ENCODE measurements around the gene GNG4. TPM values are rescaled to one million over a fixed set of nuclear protein-coding genes. Genes with fewer than 3 reads are reported as not detected.
"Not testable (repeated sequence)": the region's sequence is repeated elsewhere in the genome, so short reads cannot be mapped to it uniquely, and the experiment has no call there.

Gene GNG4
- total RNA-seq, 1 donor from 2014 or later, result 0.12 TPM

- no peak for DNase-seq (ENCODE audit: low read depth)
- TF ChIP-seq CTCF (conservative IDR thresholded peaks at IDR 0.05; ENCODE audit: low read depth, low read length), result no peak
Measured at GRCh38 chr1:235595079-235595478, 54.5 kb downstream of the GNG4 start.

GRCh38 chr1:235594281-235594895, 55.2 kb downstream of the GNG4 start:
- not testable (repeated sequence) for H3K4me3 ChIP-seq (ENCODE audit: low read depth, low read length); DNase-seq (ENCODE audit: low read depth)

More at GRCh38 chr1:235595079-235595478, 54.5 kb downstream of the GNG4 start:
- H3K4me3 ChIP-seq (ENCODE audit: low read depth, low read length), result no peak overlapping the region

DNA sequence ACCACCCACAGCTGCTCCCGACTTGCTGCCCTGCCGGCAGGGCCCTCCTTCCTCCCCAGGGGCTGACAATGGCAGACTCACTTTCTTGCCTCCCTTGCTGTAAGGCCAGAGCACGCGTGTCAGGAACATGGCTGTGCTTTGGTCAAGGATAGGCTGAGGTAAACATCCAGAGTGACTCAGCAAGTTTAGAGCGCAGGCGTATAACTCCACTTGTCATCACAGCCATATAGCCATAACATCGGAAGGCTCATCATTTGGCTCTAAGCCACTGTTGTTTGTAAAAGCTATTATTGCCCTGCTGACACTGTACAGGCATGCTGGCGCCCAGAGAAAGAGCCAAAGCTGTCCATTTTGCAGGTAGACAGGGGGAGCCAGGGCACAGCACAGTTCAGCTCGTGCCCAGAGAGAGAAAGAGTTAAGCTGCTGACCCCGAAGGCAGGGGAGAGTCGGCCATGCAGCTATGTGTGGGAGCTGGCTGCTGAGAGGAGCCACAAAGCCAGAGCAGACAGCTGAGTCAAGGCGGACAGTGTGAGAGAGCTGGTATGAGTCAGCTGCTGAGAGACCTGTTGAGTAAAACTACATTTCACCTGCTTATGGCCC, 60.6 kb downstream of the GNG4 start:
- TF ChIP-seq CTCF (conservative IDR thresholded peaks at IDR 0.05; ENCODE audit: low read depth, low read length), result no peak
- no peak overlapping the region for H3K4me3 ChIP-seq (ENCODE audit: low read depth, low read length)
- no peak for DNase-seq (ENCODE audit: low read depth)

DNA sequence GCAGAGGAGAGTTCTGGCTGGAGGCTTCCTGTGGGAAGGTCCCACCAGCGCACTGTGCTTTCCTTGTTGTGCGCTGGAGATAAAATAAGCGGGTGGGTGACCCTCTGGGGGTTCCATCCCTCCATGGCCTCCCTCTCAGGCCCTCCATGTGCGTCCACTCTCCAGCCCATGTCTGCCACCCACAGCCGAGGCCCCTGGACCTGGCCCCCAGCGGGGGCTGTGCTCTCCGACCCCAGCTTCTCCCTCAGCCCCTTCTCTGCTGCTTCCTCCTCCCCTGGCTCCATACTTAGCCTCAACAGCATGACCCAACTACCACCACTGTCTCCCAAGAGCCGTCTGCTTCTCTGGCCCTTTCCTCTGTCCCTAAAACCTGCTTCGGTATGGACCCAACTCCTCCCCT, 61.4 kb downstream of the GNG4 start:
- DNase-seq (ENCODE audit: low read depth), result no peak
- no peak overlapping the region for H3K4me3 ChIP-seq (ENCODE audit: low read depth, low read length)
- no peak for TF ChIP-seq CTCF (conservative IDR thresholded peaks at IDR 0.05; ENCODE audit: low read depth, low read length)

- TF ChIP-seq CTCF (conservative IDR thresholded peaks at IDR 0.05; ENCODE audit: low read depth, low read length), result no peak
Measured at GRCh38 chr1:235586992-235587391, 62.6 kb downstream of the GNG4 start.

GRCh38 chr1:235586413-235586812, 63.2 kb downstream of the GNG4 start:
- DNase-seq (ENCODE audit: low read depth), result no peak
- no peak overlapping the region for H3K4me3 ChIP-seq (ENCODE audit: low read depth, low read length)

More at GRCh38 chr1:235586992-235587391, 62.6 kb downstream of the GNG4 start:
- DNase-seq (ENCODE audit: low read depth), result no peak
- no peak overlapping the region for H3K4me3 ChIP-seq (ENCODE audit: low read depth, low read length)

GRCh38 chr1:235584973-235585372, 64.6 kb downstream of the GNG4 start:
- TF ChIP-seq CTCF (conservative IDR thresholded peaks at IDR 0.05; ENCODE audit: low read depth, low read length), result no peak
- H3K4me3 ChIP-seq (ENCODE audit: low read depth, low read length), result no peak overlapping the region
- DNase-seq (ENCODE audit: low read depth), result no peak

More at GRCh38 chr1:235586413-235586812, 63.2 kb downstream of the GNG4 start:
- TF ChIP-seq CTCF (conservative IDR thresholded peaks at IDR 0.05; ENCODE audit: low read depth, low read length), result peak; percentile 3

Measured in epithelial cell of proximal tubule (primary cell).